Kidney epithelial cell (primary cell): Measurements from ENCODE around the gene TMEM52B. TPM values are rescaled to one million over a fixed set of nuclear protein-coding genes. Genes with fewer than 3 reads are reported as not detected.

Experiments used
- DNase-seq: peaks from one replicate; pipeline ENCODE4 v3.0.0-alpha.2; 2010; ENCODE audit warnings: low read depth
- H3K27me3 ChIP-seq: 2 replicates; pipeline ENCODE4 v1.6.0; 2011; ENCODE audit warnings: low read length; ENCODE audit not compliant: control insufficient read depth, insufficient read depth
- H3K36me3 ChIP-seq: 2 replicates; pipeline ENCODE4 v1.5.1; 2011; ENCODE audit warnings: low read length; ENCODE audit not compliant: control insufficient read depth, insufficient read depth
- H3K4me3 ChIP-seq: 2 replicates; pipeline ENCODE4 v1.5.1; 2011; ENCODE audit warnings: low read depth, mild to moderate bottlenecking, control low read depth, low read length
- total RNA-seq: library from RNA; depleted of rRNA; stranded (reverse); fragments of >200 nt; gene quantifications from 2 replicates; pipeline ENCODE4 v1.2.3, GENCODE V29; 2015
- TF ChIP-seq, protein P1 (sequence below): IDR thresholded peaks from 2 replicates; pipeline ENCODE4 v1.5.1; 2011; ENCODE audit warnings: mild to moderate bottlenecking, moderate library complexity, low read length, control low read depth, inconsistent platforms; ENCODE audit not compliant: insufficient read depth, poor library complexity, severe bottlenecking

Gene TMEM52B
- total RNA-seq, 1 donor from 2014 or later, result not detected

DNA sequence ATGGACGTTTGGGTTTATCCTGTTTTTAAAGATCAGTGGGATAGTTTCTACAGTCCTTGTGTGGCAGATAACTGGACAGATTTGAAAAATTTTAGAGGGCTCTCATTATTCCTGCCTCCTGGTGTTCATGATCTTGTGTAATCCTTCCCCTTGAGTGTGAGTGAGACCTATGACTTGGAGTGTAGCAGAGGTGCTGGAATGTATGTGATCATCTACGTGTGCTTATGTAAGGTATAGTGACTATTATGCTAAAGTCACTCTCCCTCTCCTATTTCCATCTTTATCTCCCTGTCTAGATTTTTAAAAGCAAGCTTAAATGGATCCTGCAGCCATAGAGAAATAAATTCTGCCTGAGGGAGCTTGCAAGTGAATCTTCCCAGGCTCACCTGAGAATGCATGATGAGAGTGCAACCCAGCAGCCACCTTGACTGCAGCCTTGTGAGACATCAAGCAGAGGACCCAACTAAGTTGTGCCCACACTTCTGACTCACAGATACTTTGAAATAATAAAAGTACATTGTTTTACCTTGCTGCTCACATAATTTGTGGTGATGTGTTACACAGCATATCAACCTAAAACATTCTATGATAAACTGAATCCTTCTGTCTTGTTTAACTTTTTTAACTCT, 3.7 kb upstream of the TMEM52B start:
- no peak overlapping the region for H3K4me3 ChIP-seq
- DNase-seq, result no peak
- no peaks in the 10 kb centered on the region for H3K36me3 ChIP-seq
- TF ChIP-seq, protein P1, sequence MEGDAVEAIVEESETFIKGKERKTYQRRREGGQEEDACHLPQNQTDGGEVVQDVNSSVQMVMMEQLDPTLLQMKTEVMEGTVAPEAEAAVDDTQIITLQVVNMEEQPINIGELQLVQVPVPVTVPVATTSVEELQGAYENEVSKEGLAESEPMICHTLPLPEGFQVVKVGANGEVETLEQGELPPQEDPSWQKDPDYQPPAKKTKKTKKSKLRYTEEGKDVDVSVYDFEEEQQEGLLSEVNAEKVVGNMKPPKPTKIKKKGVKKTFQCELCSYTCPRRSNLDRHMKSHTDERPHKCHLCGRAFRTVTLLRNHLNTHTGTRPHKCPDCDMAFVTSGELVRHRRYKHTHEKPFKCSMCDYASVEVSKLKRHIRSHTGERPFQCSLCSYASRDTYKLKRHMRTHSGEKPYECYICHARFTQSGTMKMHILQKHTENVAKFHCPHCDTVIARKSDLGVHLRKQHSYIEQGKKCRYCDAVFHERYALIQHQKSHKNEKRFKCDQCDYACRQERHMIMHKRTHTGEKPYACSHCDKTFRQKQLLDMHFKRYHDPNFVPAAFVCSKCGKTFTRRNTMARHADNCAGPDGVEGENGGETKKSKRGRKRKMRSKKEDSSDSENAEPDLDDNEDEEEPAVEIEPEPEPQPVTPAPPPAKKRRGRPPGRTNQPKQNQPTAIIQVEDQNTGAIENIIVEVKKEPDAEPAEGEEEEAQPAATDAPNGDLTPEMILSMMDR, result no peak
- no peaks in the 10 kb centered on the region for H3K27me3 ChIP-seq

DNA sequence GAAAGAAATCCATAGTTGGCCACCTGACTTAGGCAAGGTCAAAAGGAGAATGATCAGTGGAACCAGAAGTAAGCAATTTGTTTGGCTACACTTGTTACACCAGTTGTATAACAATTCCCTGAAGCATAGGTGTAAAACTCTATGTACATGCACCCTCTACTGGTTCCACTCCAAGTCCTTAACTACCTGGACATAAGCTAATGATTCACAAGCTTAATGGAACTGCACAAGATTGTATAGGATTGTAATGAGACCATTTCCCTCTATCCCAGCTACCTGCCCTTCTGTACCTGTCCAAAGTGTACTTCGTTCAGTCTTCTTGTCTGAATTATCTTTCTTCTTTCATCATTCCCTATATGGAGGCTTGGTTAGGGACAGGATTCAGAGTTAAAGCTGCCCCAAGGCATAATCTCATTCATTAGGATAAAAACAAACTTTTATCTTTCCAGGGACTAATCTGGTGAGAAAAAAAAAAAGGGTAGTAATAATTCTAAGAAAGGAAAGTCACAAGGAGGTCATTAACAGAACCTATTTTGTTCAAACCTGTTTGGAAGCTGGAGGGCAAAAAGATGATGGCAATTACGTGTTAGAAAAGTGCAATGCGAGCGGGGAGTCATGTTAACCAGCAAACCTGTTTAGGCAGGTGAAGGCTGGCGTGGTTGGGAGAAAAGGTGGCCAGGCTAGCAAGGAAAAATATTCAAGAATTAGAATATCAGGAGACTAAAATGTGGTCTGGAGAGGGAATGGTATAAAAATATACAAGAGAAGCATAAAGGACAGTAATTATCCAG, 2.8 kb upstream of the TMEM52B start:
- Histone ChIP-seq H3K4me3 (no peak overlapping the region), H3K36me3 (no peaks in the 10 kb centered on the region), H3K27me3 (no peaks in the 10 kb centered on the region)
- DNase-seq, result no peak
- TF ChIP-seq, protein P1, result no peak

DNA sequence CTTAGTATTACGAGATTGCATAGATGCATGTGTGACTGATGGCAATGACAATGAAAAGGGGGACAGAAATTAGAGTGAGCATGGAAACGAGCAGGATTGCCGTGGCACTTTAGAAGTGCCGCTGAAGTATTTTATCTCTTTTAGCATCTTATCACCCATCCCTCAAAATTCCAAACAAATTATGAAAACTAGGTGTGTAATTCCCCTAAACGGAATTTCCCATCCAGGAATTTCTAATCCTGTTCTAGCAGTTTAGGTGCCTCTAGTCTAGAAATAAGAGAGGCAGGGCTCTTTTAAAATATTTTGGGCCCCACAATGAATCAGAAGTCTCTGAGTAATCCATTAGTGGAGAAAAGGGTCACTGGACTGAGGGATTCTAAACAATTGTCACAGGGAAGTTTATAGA, 947 bp downstream of the TMEM52B start:
- DNase-seq, result no peak
- Histone ChIP-seq H3K27me3 (no peaks in the 10 kb centered on the region), H3K4me3 (no peak overlapping the region), H3K36me3 (no peaks in the 10 kb centered on the region)
- TF ChIP-seq, protein P1, result no peak

DNA sequence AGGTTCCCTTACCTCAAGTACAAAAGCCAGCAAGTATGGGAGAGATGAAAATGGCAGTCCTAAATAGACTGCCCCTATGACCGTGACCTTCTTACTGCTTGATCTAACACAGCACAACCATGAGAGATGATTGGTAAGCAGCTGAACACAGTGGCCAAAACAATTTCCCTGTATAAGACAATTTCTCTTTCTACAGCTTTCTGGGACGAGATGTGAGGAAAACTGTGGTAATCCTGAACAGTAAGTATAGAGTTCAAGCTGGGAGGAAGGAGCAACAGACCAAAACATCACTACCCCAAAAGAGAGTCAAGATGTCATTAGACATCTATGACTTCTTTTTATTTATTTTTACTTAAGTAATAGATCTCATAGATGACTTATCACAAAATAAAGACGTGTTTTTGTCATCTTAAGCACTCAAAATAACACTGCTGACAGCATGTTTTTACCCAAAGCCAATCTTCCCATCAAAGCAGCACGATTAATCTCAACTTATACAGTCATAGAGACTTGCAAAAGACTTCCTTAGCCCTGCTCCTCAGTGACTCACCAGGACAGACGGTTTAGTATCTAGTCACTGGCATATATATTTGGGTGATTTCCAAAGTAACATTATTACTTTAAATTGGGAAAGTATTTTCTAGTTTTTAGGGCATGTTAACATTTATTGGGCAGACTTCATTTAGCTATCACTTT, 3.7 kb downstream of the TMEM52B start:
- H3K27me3 ChIP-seq, result no peaks in the 10 kb centered on the region
- DNase-seq, result no peak
- TF ChIP-seq, protein P1, result no peak
- H3K4me3 ChIP-seq, result no peak overlapping the region
- H3K36me3 ChIP-seq, result no peaks in the 10 kb centered on the region

DNA sequence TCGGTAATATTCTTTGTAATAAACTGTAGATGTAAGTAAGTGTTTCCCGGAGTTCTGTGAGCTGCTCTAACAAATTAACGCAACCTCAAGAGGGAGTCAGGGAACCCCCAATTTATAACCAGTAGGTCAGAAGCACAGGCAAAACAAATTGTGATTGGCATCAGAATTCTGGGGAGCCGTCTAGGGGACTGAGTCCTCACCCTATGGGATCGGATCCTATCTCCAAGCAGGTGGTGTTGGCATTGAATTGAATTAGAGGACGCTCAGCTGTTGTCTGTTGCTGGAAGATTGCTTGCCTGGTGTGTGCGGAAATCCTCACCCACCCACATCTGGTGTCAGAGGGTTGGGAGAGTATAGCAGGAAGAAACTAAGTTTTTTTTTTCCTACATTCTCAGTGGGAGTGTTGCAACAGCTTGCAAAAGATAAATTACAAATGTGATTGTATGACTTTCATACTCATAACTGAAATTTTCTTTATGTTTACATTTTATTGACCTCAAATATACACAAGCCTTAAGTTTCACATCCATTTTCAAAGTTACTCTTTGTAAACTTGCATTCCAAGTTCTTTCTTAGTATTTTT, 5.5 kb downstream of the TMEM52B start:
- TF ChIP-seq, protein P1, result no peak
- Histone ChIP-seq H3K4me3 (no peak overlapping the region), H3K36me3 (no peaks in the 10 kb centered on the region), H3K27me3 (no peaks in the 10 kb centered on the region)
- no peak for DNase-seq
